GM19328 (cell line): Measurements from ENCODE around the gene OR4E2.
"Not testable (repeated sequence)": the region's sequence is repeated elsewhere in the genome, so short reads cannot be mapped to it uniquely, and the experiment has no call there.

Experiments
- ATAC-seq: cut with Tn5 transposase; IDR thresholded peaks from one replicate; pipeline ENCODE4 v1.9.1; 2021; ENCODE audit warnings: mild to moderate bottlenecking, moderate library complexity; ENCODE audit not compliant: unreplicated experiment

The OR4E2 gene

DNA sequence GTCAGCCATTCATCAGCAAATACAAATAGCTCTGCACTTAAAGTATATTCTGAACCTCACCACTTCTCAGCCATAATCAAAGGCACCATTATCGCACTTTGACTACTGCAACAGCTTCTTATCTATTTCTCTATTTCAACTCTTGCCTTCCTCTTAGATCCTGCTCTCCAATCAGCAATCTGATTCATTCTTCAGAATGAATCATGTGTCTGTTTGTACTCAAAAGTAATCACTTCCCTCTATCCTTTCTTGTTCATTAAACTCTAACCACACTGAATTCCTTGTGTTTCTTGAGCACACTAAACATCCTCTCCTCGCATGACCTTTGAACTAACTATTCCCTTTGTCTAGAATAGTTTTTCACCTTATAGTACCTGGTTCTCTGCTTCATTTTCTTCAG, 32.8 kb downstream of the OR4E2 start:
- ATAC-seq: no peak

GRCh38 chr14:21694425-21694824, 40.8 kb downstream of the OR4E2 start:
- no peak for ATAC-seq

DNA sequence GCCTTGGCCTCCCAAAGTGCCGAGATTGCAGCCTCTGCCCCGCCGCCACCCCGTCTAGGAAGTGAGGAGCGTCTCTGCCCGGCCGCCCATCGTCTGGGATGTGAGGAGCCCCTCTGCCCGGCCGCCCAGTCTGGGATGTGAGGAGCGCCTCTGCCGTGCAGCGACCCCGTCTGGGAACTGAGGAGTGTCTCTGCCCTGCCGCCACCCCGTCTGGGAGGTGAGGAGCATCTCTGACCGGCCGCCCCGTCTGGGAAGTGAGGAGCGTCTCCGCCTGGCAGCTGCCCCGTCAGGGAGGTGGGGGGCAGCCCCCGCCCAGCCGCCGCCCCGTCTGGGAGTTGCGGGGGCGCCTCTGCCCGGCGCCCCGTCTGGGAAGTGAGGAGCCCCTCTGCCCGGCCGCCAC, 44.0 kb downstream of the OR4E2 start:
- ATAC-seq: not testable (repeated sequence)

DNA sequence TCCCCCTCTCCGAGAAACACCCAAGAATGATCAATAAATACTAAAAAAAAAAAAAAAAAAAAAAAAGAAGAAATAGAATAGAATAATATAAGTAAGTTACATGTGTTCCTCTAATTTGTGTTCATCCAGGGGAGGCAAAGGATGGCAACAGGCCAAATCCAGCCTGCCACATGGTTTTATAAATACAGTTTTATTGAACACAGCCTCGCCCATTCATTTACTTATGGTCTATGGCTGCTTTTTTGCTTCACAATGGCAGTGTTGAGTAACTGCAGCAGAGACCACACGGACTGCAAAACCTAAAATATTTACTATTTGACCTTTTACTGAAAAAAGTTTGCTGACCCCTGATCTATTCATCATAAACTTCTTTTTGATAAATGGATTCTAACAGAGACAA, 44.9 kb downstream of the OR4E2 start:
- not testable (repeated sequence) for ATAC-seq

DNA sequence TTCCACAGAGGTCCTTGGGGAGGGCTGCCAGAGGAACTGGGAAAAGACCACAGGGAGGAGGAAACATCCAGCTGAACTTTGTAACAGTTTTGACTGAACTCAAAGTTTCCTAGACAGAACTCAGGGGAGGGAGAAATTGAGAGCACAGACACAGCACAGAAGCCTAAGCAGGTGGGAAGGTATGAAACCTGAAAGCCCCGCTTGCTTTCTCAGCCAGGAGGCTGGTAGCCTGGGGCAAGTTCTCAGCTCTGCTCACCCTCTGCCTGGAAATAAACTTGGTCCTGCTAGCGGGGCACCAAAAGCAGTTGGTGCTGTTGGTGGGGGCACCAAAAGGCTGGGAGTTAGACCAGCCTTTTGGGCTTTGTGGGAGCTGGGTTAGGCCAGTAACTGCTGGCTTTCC, 45.9 kb downstream of the OR4E2 start:
- ATAC-seq: no peak

DNA sequence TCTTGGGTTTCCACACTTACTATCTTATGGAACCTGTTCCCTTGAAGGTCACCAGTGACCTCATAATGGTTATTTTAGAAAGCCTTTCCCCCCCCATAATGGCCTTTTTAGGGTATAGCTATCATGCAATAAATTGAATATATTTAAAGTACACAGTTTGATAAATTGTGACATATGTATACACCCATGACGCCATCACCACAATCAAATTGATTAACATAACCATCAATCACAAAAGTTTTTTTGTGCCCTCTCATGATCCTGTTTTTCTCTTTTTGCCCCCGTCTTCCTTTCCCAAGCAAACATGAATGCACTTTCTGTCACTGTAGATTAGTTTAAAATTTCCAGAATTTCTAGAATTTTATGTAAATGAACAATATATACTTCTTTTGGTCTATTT, 48.7 kb downstream of the OR4E2 start:
- no peak for ATAC-seq

DNA sequence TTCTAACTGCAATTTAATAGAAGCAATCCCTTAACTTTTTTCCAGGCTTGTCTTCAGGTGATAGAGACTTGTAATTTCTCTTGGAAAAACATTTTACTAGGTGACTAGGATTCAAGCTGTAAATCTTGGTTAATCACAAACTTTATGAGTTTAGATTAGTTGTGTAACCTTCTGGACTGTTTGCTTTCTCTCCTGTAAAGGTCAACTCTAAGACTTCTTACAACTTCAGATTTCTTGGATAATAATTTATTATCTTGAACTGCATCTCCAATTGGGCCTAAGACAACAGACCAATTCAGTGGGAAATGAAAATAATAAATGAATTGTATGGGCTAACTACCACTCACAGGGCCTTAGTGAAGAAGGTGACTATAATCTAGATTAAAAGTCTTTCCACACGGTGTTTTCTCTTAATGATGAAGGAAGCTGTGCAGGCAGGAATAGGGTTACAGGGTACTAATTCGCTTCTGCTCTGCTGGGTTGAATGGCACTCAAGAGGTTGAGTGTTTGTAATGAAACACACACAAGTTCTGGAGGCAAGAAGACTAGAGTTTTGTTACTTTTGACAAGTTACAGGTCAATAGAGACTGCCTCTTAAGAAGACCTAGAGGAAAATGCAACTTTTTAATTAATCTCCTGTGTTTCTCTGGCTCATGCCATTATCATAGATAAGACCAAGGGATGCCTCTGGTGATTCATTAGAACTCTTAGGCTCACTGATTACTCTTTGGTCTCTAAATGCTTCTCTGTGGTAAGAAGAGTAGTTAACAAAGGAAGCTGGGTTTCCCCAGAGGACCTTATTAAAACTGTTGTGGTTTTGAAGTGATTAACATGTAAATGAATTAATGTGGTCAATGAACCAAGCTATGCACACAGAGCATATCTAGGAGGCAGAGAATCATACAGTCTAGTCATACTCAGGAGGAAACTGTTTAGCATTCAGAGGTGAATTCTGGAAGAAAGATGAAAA, 50.0 kb downstream of the OR4E2 start:
- ATAC-seq: no peak

GRCh38 chr14:21704338-21704737, 50.7 kb downstream of the OR4E2 start:
- no peak for ATAC-seq

DNA sequence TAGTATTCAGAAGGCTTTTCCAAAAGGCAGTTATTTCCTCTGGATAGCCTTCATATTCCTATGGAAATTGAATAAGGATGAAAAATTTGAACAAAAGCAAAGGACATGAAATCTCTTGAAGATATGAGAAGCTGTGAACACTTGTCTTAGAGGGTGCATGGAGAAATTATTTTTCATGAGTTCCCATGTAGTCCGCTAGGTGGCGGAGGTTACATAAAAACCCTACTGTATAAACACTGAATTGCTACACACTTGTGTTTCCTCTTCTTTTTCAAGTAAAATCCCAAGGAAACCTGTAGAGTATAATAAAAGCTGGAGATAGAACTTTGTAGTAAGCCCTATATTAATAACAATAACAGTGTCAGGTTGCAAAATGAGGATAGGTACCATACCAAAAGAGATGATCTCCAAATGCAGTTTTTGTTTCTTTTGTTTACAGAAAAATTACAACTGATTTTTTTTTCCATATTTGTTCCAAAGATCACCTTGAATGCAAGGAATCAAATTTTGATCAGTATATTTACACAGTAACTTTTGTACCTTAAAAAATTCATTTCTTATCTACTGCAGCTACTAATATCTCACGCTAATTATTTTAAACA, 57.8 kb downstream of the OR4E2 start:
- peak; percentile 55 for ATAC-seq

- ATAC-seq: no peak
These were observed 58.4 kb downstream of the OR4E2 start for GRCh38 chr14:21712036-21712435.

GRCh38 chr14:21714318-21714929, 60.8 kb downstream of the OR4E2 start:
- ATAC-seq: no peak
